Stomach (tissue), 9 donors: ENCODE measurements around the gene TSPAN3. TPM values are rescaled to one million over a fixed set of nuclear protein-coding genes. Genes with fewer than 3 reads are reported as not detected.

Experiments used
- DNase-seq, 2 donors: peaks; one replicate each; pipeline versions ENCODE4 v3.0.0 to v3.0.0-alpha.2; 2013 to 2019
- H3K27ac ChIP-seq, 5 donors: fragments of 200-600 bp in 4 of 5; sonication (generic) in 4 of 5; one replicate each; pipeline ENCODE4 v1.5.1; 2013 to 2019; ENCODE audit warnings: mild to moderate bottlenecking in 1 of 5, moderate library complexity in 1 of 5
- H3K27me3 ChIP-seq, 3 donors: fragments of 200-600 bp; sonication (generic); one replicate each; pipeline ENCODE4 v1.5.1; 2017 to 2019; ENCODE audit warnings: mixed run types in 1 of 3
- H3K36me3 ChIP-seq, 4 donors: fragments of 200-600 bp; sonication (generic); 1 replicate in 3 of 4; 2 replicates in 1 of 4; pipeline ENCODE4 v1.5.1; 2016 to 2019
- H3K4me1 ChIP-seq, 4 donors: fragments of 200-600 bp; sonication (generic); one replicate each; pipeline ENCODE4 v1.5.1; 2016 to 2019
- H3K4me3 ChIP-seq, 4 donors: fragments of 200-600 bp; sonication (generic) in 3 of 4; one replicate each; pipeline ENCODE4 v1.5.1; 2016 to 2019; ENCODE audit warnings: mild to moderate bottlenecking in 1 of 4
- H3K9me3 ChIP-seq, 4 donors: fragments of 200-600 bp; sonication (generic); one replicate each; pipeline ENCODE4 v1.5.1; 2016 to 2019
- CTCF ChIP-seq, 7 experiments: fragments of 450-650 bp in 4 of 7; fragments of 200-600 bp in 3 of 7; sonication (generic) in 3 of 7; IDR thresholded peaks; one replicate each; pipeline ENCODE4 v1.5.1; 2016 to 2019; ENCODE audit warnings: antibody characterized with exemption in 7 of 7, control low read depth in 2 of 7, mild to moderate bottlenecking in 1 of 7
- EP300 ChIP-seq: sonication (generic); formaldehyde crosslinking; IDR thresholded peaks from one replicate; pipeline ENCODE4 v1.6.1; 2017; ENCODE audit warnings: antibody characterized with exemption
- POLR2A ChIP-seq, 4 donors: fragments of 450-650 bp; IDR thresholded peaks; one replicate each; pipeline ENCODE4 v1.6.1; 2016; ENCODE audit warnings: antibody characterized with exemption in 4 of 4, control low read depth in 2 of 4, mild to moderate bottlenecking in 1 of 4, moderate library complexity in 1 of 4
- POLR2AphosphoS5 ChIP-seq, 3 donors: sonication (generic); formaldehyde crosslinking; IDR thresholded peaks; one replicate each; pipeline ENCODE4 v1.6.1; 2016; ENCODE audit warnings: antibody characterized with exemption in 3 of 3
- WGBS, 5 donors: extraction: QIAGEN DNeasy Blood & Tissue Kit in 3 of 5; methylation state at CpG; one replicate each; pipeline versions ENCODE4 v1.1.5 to v1.1.7; 2013 to 2018; 5-methylcytosine and 5-hydroxymethylcytosine counted together
- intact Hi-C: fragments of 100-400 bp; cut with DNase I; formaldehyde crosslinking; loops from one replicate; pipeline ENCODE4 v1.15.1; 2023; ENCODE audit warnings: low total_unique reads
- polyA plus RNA-seq, 3 donors: library from polyadenylated mRNA; stranded (reverse); fragments of 200-250 nt; gene quantifications; one replicate each; pipeline ENCODE4 v1.2.3, GENCODE V29; 2013
- total RNA-seq, 5 donors: library from RNA; depleted of rRNA; stranded (reverse); fragments of >200 nt; gene quantifications; one replicate each; pipeline versions ENCODE4 v1.1.0 to v1.2.3, GENCODE V29; 2014 to 2016
- donor health status: healthy with polysubstance abuse.
- donor health status: Bipolar disorder and iron deficiency.
- donor health status: healthy.

Gene TSPAN3
- total and polyA plus RNA-seq, 8 donors: 42.9 to 390 (median 99.7) TPM

GRCh38 chr15:77036537-77037387 lies 34.1 kb downstream of the TSPAN3 start:
- 89 to 95% (median 93%) methylated on average over 15 to 22 of the region's 22 CpGs for WGBS, 5 donors
- peak; percentile 24 to 38 for DNase-seq
- intact Hi-C loops: no loop called here
- Histone ChIP-seq H3K27ac (no peak overlapping the region), H3K4me3 (no peak overlapping the region), H3K9me3 (no peaks in the 10 kb centered on the region), H3K36me3 (peaks cover 0 to 49% (median 35%) of the 10 kb centered on the region in 4 donors), H3K4me1 (peaks cover 0 to 26% (median 0%) of the 10 kb centered on the region in 4 donors), H3K27me3 (peaks cover 0 to 9% (median 0%) of the 10 kb centered on the region in 3 donors)
- no peak for TF ChIP-seq CTCF (IDR thresholded peaks at IDR 0.05)
- TF ChIP-seq EP300: no peak

GRCh38 chr15:77035999-77036471 lies 34.9 kb downstream of the TSPAN3 start:
- no peak overlapping the region for H3K4me3 ChIP-seq
- no peaks in the 10 kb centered on the region for H3K9me3 ChIP-seq
- intact Hi-C loops: no loop called here
- DNase-seq: peak in 1 of 2 donors; percentile 17
- H3K4me1 ChIP-seq: peaks cover 0 to 26% (median 0%) of the 10 kb centered on the region in 4 donors
- peaks cover 0 to 49% (median 31%) of the 10 kb centered on the region in 4 donors for H3K36me3 ChIP-seq
- no peak for TF ChIP-seq CTCF (IDR thresholded peaks at IDR 0.05)
- TF ChIP-seq EP300: no peak
- no peak for TF ChIP-seq POLR2A (IDR thresholded peaks at IDR 0.05)
- no peak for TF ChIP-seq POLR2AphosphoS5 (IDR thresholded peaks at IDR 0.05)
- H3K27ac ChIP-seq: no peak overlapping the region
- peaks cover 0 to 10% (median 0%) of the 10 kb centered on the region in 3 donors for H3K27me3 ChIP-seq
- WGBS, 5 donors: 76 to 89% (median 81%) methylated on average over 11 to 13 of the region's 13 CpGs

- TF ChIP-seq POLR2AphosphoS5 (IDR thresholded peaks at IDR 0.05) (no peak), EP300 (no peak), POLR2A (IDR thresholded peaks at IDR 0.05) (no peak), CTCF (IDR thresholded peaks at IDR 0.05) (no peak)
- H3K4me3 ChIP-seq: no peak overlapping the region
- WGBS, 5 donors: 92 to 98% (median 96%) methylated on average over 8 to 9 of the region's 9 CpGs
- H3K4me1 ChIP-seq: peaks cover 0 to 26% (median 0%) of the 10 kb centered on the region in 4 donors
- DNase-seq: peak in 1 of 2 donors; percentile 11
- H3K27ac ChIP-seq: no peak overlapping the region
- no peaks in the 10 kb centered on the region for H3K9me3 ChIP-seq
- intact Hi-C loops: no loop called here
- H3K27me3 ChIP-seq: peaks cover 0 to 15% (median 0%) of the 10 kb centered on the region in 3 donors
- peaks cover 0 to 49% (median 29%) of the 10 kb centered on the region in 4 donors for H3K36me3 ChIP-seq
Measured at GRCh38 chr15:77035584-77035983, 35.3 kb downstream of the TSPAN3 start.

- Histone ChIP-seq H3K9me3 (no peaks in the 10 kb centered on the region), H3K4me1 (peaks cover 0 to 30% (median 0%) of the 10 kb centered on the region in 4 donors), H3K27me3 (peaks cover 0 to 19% (median 0%) of the 10 kb centered on the region in 3 donors), H3K4me3 (no peak overlapping the region), H3K27ac (no peak overlapping the region), H3K36me3 (peaks cover 0 to 47% (median 26%) of the 10 kb centered on the region in 4 donors)
- WGBS, 5 donors: 48 to 67% (median 59%) methylated on average over 12 to 14 of the region's 14 CpGs
- peak; percentile 40 to 46 for DNase-seq
- TF ChIP-seq CTCF (IDR thresholded peaks at IDR 0.05) (peak in 4 of 7 experiments; percentile 19 to 48 (median 32)), POLR2AphosphoS5 (IDR thresholded peaks at IDR 0.05) (no peak), EP300 (no peak), POLR2A (IDR thresholded peaks at IDR 0.05) (no peak)
- intact Hi-C loops: no loop called here
Measured at GRCh38 chr15:77034695-77035489, 36.0 kb downstream of the TSPAN3 start.
